Liver (tissue), 9 donors: Measurements from ENCODE around the gene LYPLAL1. TPM values are rescaled to one million over a fixed set of nuclear protein-coding genes. Genes with fewer than 3 reads are reported as not detected.
"Not testable (repeated sequence)": the region's sequence is repeated elsewhere in the genome, so short reads cannot be mapped to it uniquely, and the experiment has no call there.

Experiments used
- DNase-seq: peaks from one replicate; pipeline ENCODE4 v3.0.0-alpha.2; 2017; ENCODE audit warnings: low spot score
- H3K27ac ChIP-seq, 2 donors: one replicate each; pipeline ENCODE4 v1.7.0; 2013; ENCODE audit warnings: inconsistent platforms in 2 of 2, low read length in 2 of 2, control low read depth in 1 of 2, low read depth in 1 of 2, mild to moderate bottlenecking in 1 of 2
- H3K27me3 ChIP-seq, 4 donors: one replicate each; pipeline versions ENCODE4 v1.6.1 to v1.7.0; 2013; ENCODE audit warnings: low read length in 3 of 4, inconsistent platforms in 1 of 4, mild to moderate bottlenecking in 1 of 4, moderate library complexity in 1 of 4; ENCODE audit not compliant: control insufficient read depth in 4 of 4, insufficient read depth in 4 of 4
- H3K36me3 ChIP-seq, 4 donors: one replicate each; pipeline versions ENCODE4 v1.6.1 to v1.7.0; 2013; ENCODE audit warnings: low read length in 3 of 4, mild to moderate bottlenecking in 3 of 4, low read depth in 1 of 4, moderate library complexity in 1 of 4; ENCODE audit not compliant: control insufficient read depth in 4 of 4, insufficient read depth in 3 of 4
- H3K4me1 ChIP-seq, 4 donors: one replicate each; pipeline versions ENCODE4 v1.6.1 to v1.7.0; 2013; ENCODE audit warnings: low read length in 3 of 4, mild to moderate bottlenecking in 3 of 4, moderate library complexity in 1 of 4; ENCODE audit not compliant: control insufficient read depth in 4 of 4, insufficient read depth in 4 of 4
- H3K4me3 ChIP-seq, 3 donors: one replicate each; pipeline versions ENCODE4 v1.6.1 to v1.7.0; 2013; ENCODE audit warnings: low read length in 3 of 3, control low read depth in 1 of 3, low read depth in 1 of 3, mild to moderate bottlenecking in 1 of 3
- H3K9ac ChIP-seq, 2 donors: one replicate each; pipeline ENCODE4 v1.7.0; 2013; ENCODE audit warnings: low read length in 2 of 2, mild to moderate bottlenecking in 2 of 2, moderate library complexity in 2 of 2, control low read depth in 1 of 2, low read depth in 1 of 2
- H3K9me3 ChIP-seq, 4 donors: one replicate each; pipeline versions ENCODE4 v1.6.1 to v1.7.0; 2013; ENCODE audit warnings: low read length in 3 of 4; ENCODE audit not compliant: control insufficient read depth in 4 of 4
- EGR1 ChIP-seq, 2 donors: IDR thresholded peaks; 2 replicates each; pipeline ENCODE4 v1.6.1; 2016 to 2018; ENCODE audit warnings: antibody characterized with exemption in 2 of 2, low read depth in 2 of 2
- FOXA1 ChIP-seq: IDR thresholded peaks from 2 replicates; pipeline ENCODE4 v1.6.1; 2016; ENCODE audit warnings: antibody characterized with exemption
- FOXA2 ChIP-seq: IDR thresholded peaks from 2 replicates; pipeline ENCODE4 v1.6.1; 2016; ENCODE audit warnings: antibody characterized with exemption
- GABPA ChIP-seq, 2 donors: IDR thresholded peaks in 1 of 2; conservative IDR thresholded peaks in 1 of 2; 2 replicates each; pipeline ENCODE4 v1.6.1; 2016; ENCODE audit warnings: antibody characterized with exemption in 2 of 2, mild to moderate bottlenecking in 1 of 2, moderate library complexity in 1 of 2
- HNF4A ChIP-seq, 2 donors: conservative IDR thresholded peaks; 2 replicates each; pipeline ENCODE4 v1.6.1; 2016; ENCODE audit warnings: antibody characterized with exemption in 2 of 2, mild to moderate bottlenecking in 2 of 2
- HNF4G ChIP-seq: IDR thresholded peaks from 2 replicates; pipeline ENCODE4 v1.6.1; 2016; ENCODE audit warnings: antibody characterized with exemption
- JUND ChIP-seq, 2 donors: IDR thresholded peaks; 2 replicates each; pipeline ENCODE4 v1.6.1; 2016; ENCODE audit warnings: antibody characterized with exemption in 2 of 2
- NR2F2 ChIP-seq: IDR thresholded peaks from 2 replicates; pipeline ENCODE4 v1.6.1; 2016; ENCODE audit warnings: antibody characterized with exemption
- RAD21 ChIP-seq, 2 donors: IDR thresholded peaks; 2 replicates each; pipeline ENCODE4 v1.6.1; 2016; ENCODE audit warnings: antibody characterized with exemption in 2 of 2, mild to moderate bottlenecking in 2 of 2
- RXRA ChIP-seq, 2 donors: IDR thresholded peaks; 2 replicates each; pipeline ENCODE4 v1.6.1; 2017 to 2018; ENCODE audit warnings: antibody characterized with exemption in 2 of 2, mild to moderate bottlenecking in 1 of 2
- SP1 ChIP-seq: IDR thresholded peaks from 2 replicates; pipeline ENCODE4 v1.6.1; 2018; ENCODE audit warnings: antibody characterized with exemption, mild to moderate bottlenecking
- TAF1 ChIP-seq: conservative IDR thresholded peaks from 2 replicates; pipeline ENCODE4 v1.6.1; 2016; ENCODE audit warnings: antibody characterized with exemption, mild to moderate bottlenecking
- YY1 ChIP-seq: IDR thresholded peaks from 2 replicates; pipeline ENCODE4 v1.6.1; 2016; ENCODE audit warnings: antibody characterized with exemption, mild to moderate bottlenecking
- WGBS: extraction: QIAGEN DNeasy Blood & Tissue Kit; methylation state at CpG from one replicate; pipeline ENCODE4 v1.1.7; 2013; 5-methylcytosine and 5-hydroxymethylcytosine counted together
- polyA plus RNA-seq, 2 donors: library from polyadenylated mRNA; stranded (reverse) in 1 of 2; unstranded in 1 of 2; fragments of 200-250 nt in 1 of 2; fragments of >200 nt in 1 of 2; fragmentation: Nextera tagmentation in 1 of 2; extraction: Ambion mirVana in 1 of 2; gene quantifications; one replicate each; pipeline versions ENCODE4 v1.2.1 to v1.2.3, GENCODE V29; 2013 to 2015
- total RNA-seq, 2 donors: library from RNA; depleted of rRNA; stranded (reverse); fragments of >200 nt; gene quantifications; one replicate each; pipeline ENCODE4 v1.2.3, GENCODE V29; 2014
- TF ChIP-seq, protein P1 (sequence below): IDR thresholded peaks from 2 replicates; pipeline ENCODE4 v1.6.1; 2016; ENCODE audit warnings: antibody characterized with exemption
- TF ChIP-seq, protein P2 (sequence below): IDR thresholded peaks from 2 replicates; pipeline ENCODE4 v1.6.1; 2016; ENCODE audit warnings: antibody characterized with exemption
- TF ChIP-seq, protein P3 (sequence below): IDR thresholded peaks from 2 replicates; pipeline ENCODE4 v1.6.1; 2016; ENCODE audit warnings: antibody characterized with exemption, mild to moderate bottlenecking
- TF ChIP-seq, protein P4 (sequence below): IDR thresholded peaks from 2 replicates; pipeline ENCODE4 v1.6.1; 2016; ENCODE audit warnings: antibody characterized with exemption
- TF ChIP-seq, protein P5 (sequence below): fragments of 150-350 bp; IDR thresholded peaks from 2 replicates; pipeline ENCODE4 v1.5.1; 2017; ENCODE audit warnings: improper control_type of control experiment, low read depth, low read length; ENCODE audit not compliant: missing input control
- donor health status: healthy.
- donor health status: healthy.
- donor health status: healthy.
- donor health status: healthy.
- donor health status: healthy.

The LYPLAL1 gene
- total and polyA plus RNA-seq, 4 donors: 10.3 to 57.4 (median 13.7) TPM

DNA sequence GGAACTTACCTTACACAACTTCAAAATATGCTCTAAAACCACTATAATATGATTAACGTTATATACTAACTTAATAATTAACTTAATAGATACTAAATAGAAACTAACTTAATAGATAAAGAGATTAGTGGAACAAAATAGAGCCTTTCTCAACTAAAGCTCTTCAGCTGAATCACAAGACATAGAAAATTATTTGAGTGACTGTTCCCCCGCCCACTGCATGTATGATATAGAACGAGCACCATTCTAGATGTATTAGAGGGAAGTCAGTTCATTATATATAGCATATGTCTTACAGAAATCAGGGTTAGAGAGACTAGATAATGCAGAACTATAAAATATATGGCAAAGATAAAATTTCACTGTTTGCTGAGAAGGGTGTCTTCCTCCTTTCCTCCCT lies 16.3 kb downstream of the LYPLAL1 start (continued):
- TF ChIP-seq, protein P1, sequence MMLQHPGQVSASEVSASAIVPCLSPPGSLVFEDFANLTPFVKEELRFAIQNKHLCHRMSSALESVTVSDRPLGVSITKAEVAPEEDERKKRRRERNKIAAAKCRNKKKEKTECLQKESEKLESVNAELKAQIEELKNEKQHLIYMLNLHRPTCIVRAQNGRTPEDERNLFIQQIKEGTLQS: no peak
- no peak for TF ChIP-seq SP1

DNA sequence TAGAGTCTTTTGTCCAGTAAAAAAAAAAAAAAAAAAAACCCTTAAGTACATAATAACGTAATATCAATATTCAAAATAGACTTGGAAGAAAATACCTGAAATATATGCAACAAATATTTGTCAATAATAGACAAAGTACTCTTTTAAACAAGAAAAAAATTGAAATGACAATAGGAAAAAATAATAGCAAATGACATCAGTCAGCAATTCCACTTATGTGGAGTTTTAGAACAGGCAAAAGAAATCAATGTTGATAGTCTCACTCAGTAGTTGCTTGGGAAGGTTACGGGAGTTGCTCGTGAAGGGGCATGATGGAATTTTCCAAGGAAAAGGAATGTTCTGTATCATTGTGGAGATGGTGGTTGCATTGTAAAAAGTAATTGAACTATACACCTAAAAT lies 16.9 kb downstream of the LYPLAL1 start:
- TF ChIP-seq YY1: no peak
- TF ChIP-seq, protein P1: no peak
- TF ChIP-seq NR2F2: no peak
- TF ChIP-seq EGR1 (IDR thresholded peaks at IDR 0.05; ENCODE audit: low read depth in 2 of 2): no peak
- no peak for TF ChIP-seq JUND (IDR thresholded peaks at IDR 0.05)
- no peak for TF ChIP-seq FOXA1
- TF ChIP-seq HNF4G: no peak
- TF ChIP-seq GABPA (IDR thresholded peaks at IDR 0.05 in 1 of 2, conservative IDR thresholded peaks at IDR 0.05 in 1 of 2): no peak
- no peak for TF ChIP-seq RXRA (IDR thresholded peaks at IDR 0.05)
- TF ChIP-seq, protein P2, sequence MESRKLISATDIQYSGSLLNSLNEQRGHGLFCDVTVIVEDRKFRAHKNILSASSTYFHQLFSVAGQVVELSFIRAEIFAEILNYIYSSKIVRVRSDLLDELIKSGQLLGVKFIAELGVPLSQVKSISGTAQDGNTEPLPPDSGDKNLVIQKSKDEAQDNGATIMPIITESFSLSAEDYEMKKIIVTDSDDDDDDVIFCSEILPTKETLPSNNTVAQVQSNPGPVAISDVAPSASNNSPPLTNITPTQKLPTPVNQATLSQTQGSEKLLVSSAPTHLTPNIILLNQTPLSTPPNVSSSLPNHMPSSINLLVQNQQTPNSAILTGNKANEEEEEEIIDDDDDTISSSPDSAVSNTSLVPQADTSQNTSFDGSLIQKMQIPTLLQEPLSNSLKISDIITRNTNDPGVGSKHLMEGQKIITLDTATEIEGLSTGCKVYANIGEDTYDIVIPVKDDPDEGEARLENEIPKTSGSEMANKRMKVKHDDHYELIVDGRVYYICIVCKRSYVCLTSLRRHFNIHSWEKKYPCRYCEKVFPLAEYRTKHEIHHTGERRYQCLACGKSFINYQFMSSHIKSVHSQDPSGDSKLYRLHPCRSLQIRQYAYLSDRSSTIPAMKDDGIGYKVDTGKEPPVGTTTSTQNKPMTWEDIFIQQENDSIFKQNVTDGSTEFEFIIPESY: no peak
- TF ChIP-seq, protein P3, sequence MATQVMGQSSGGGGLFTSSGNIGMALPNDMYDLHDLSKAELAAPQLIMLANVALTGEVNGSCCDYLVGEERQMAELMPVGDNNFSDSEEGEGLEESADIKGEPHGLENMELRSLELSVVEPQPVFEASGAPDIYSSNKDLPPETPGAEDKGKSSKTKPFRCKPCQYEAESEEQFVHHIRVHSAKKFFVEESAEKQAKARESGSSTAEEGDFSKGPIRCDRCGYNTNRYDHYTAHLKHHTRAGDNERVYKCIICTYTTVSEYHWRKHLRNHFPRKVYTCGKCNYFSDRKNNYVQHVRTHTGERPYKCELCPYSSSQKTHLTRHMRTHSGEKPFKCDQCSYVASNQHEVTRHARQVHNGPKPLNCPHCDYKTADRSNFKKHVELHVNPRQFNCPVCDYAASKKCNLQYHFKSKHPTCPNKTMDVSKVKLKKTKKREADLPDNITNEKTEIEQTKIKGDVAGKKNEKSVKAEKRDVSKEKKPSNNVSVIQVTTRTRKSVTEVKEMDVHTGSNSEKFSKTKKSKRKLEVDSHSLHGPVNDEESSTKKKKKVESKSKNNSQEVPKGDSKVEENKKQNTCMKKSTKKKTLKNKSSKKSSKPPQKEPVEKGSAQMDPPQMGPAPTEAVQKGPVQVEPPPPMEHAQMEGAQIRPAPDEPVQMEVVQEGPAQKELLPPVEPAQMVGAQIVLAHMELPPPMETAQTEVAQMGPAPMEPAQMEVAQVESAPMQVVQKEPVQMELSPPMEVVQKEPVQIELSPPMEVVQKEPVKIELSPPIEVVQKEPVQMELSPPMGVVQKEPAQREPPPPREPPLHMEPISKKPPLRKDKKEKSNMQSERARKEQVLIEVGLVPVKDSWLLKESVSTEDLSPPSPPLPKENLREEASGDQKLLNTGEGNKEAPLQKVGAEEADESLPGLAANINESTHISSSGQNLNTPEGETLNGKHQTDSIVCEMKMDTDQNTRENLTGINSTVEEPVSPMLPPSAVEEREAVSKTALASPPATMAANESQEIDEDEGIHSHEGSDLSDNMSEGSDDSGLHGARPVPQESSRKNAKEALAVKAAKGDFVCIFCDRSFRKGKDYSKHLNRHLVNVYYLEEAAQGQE: no peak
- TF ChIP-seq RAD21 (IDR thresholded peaks at IDR 0.05): no peak
- TF ChIP-seq, protein P4, sequence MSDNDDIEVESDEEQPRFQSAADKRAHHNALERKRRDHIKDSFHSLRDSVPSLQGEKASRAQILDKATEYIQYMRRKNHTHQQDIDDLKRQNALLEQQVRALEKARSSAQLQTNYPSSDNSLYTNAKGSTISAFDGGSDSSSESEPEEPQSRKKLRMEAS: no peak
- TF ChIP-seq FOXA2: no peak
- TF ChIP-seq, protein P5, sequence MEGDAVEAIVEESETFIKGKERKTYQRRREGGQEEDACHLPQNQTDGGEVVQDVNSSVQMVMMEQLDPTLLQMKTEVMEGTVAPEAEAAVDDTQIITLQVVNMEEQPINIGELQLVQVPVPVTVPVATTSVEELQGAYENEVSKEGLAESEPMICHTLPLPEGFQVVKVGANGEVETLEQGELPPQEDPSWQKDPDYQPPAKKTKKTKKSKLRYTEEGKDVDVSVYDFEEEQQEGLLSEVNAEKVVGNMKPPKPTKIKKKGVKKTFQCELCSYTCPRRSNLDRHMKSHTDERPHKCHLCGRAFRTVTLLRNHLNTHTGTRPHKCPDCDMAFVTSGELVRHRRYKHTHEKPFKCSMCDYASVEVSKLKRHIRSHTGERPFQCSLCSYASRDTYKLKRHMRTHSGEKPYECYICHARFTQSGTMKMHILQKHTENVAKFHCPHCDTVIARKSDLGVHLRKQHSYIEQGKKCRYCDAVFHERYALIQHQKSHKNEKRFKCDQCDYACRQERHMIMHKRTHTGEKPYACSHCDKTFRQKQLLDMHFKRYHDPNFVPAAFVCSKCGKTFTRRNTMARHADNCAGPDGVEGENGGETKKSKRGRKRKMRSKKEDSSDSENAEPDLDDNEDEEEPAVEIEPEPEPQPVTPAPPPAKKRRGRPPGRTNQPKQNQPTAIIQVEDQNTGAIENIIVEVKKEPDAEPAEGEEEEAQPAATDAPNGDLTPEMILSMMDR: no peak
- TF ChIP-seq HNF4A (conservative IDR thresholded peaks at IDR 0.05): no peak
- no peak for TF ChIP-seq SP1
- no peak for TF ChIP-seq TAF1
- Histone ChIP-seq H3K9me3 (no peaks in the 10 kb centered on the region), H3K9ac (no peak overlapping the region), H3K27me3 (no peaks in the 10 kb centered on the region), H3K4me1 (peaks cover 2 to 25% (median 15%) of the 10 kb centered on the region in 4 donors), H3K4me3 (no peak overlapping the region), H3K27ac (no peak overlapping the region), H3K36me3 (peaks cover 0 to 4% (median 1%) of the 10 kb centered on the region in 4 donors)
- WGBS: 95% methylated on average over 3 of the region's 3 CpGs
- no peak for DNase-seq

DNA sequence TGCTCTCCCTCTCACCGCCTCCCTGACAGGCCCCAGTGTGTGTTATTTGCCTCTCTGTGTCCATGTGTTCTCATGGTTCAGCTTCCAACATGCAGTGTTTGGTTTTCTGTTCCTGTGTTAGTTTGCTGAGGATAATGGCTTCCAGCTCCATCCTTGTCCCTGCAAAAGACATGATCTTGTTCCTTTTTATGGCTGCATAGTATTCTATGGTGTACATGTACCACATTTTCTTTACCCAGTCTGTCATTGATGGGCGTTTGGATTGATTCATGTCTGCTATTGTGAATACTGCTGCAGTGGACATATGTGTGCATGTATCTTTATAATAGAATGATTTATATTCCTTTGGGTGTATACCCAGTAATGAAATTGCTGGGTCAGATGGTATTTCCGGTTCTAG lies 22.2 kb downstream of the LYPLAL1 start:
- DNase-seq, H3K27ac ChIP-seq, H3K9me3 ChIP-seq, H3K27me3 ChIP-seq, H3K9ac ChIP-seq, H3K36me3 ChIP-seq, H3K4me3 ChIP-seq, H3K4me1 ChIP-seq: not testable (repeated sequence)
- WGBS: 99% methylated on average over 3 of the region's 3 CpGs
